Measurements from ENCODE around the gene TRIM16.
"Not testable (repeated sequence)": the region's sequence is repeated elsewhere in the genome, so short reads cannot be mapped to it uniquely, and the experiment has no call there.

The TRIM16 gene

GRCh38 chr17:15583313-15583712 is 100.8 kb downstream of the TRIM16 start:
- H3K79me2 ChIP-seq (ENCODE audit: insufficient read depth, low read length); H3K9me3 ChIP-seq (ENCODE audit: low read length); H3K27ac ChIP-seq (ENCODE audit: low read depth, low read length, poor library complexity, severe bottlenecking); H3K4me3 ChIP-seq (ENCODE audit: low read depth, low read length, poor library complexity, severe bottlenecking); H4K20me1 ChIP-seq (ENCODE audit: insufficient read depth, low read length); H2AFZ ChIP-seq (ENCODE audit: low read length); H3F3A ChIP-seq (ENCODE audit: insufficient read depth, low read length); H3K27me3 ChIP-seq (ENCODE audit: insufficient read depth, low read length); H3K36me3 ChIP-seq (ENCODE audit: insufficient read depth, low read length); H3K4me2 ChIP-seq (ENCODE audit: low read length); H3K9ac ChIP-seq (ENCODE audit: low read length); H3K4me1 ChIP-seq (ENCODE audit: insufficient read depth, low read length, severe bottlenecking); H3K9me2 ChIP-seq (ENCODE audit: low read depth, low read length): not testable (repeated sequence)

GRCh38 chr17:15581462-15581861 is 102.6 kb downstream of the TRIM16 start:
- H3K4me2 ChIP-seq (ENCODE audit: low read length); H3K9me2 ChIP-seq (ENCODE audit: low read depth, low read length); H3K4me3 ChIP-seq (ENCODE audit: low read depth, low read length, poor library complexity, severe bottlenecking); H3K9me3 ChIP-seq (ENCODE audit: low read length); H2AFZ ChIP-seq (ENCODE audit: low read length); H3K4me1 ChIP-seq (ENCODE audit: insufficient read depth, low read length, severe bottlenecking); H4K20me1 ChIP-seq (ENCODE audit: insufficient read depth, low read length); H3K79me2 ChIP-seq (ENCODE audit: insufficient read depth, low read length); H3K9ac ChIP-seq (ENCODE audit: low read length); H3F3A ChIP-seq (ENCODE audit: insufficient read depth, low read length); H3K36me3 ChIP-seq (ENCODE audit: insufficient read depth, low read length); H3K27me3 ChIP-seq (ENCODE audit: insufficient read depth, low read length); H3K27ac ChIP-seq (ENCODE audit: low read depth, low read length, poor library complexity, severe bottlenecking): not testable (repeated sequence)

Measured in OCI-LY1 (cell line).